HepG2 (cell line): ENCODE results near the gene DUSP9.

ENCODE experiments used
- NFYB ChIP-seq: sonication (generic); formaldehyde crosslinking; IDR thresholded peaks from 2 replicates; pipeline ENCODE4 v1.4.0; 2020; ENCODE audit warnings: missing genetic modification reagents
- PATZ1 ChIP-seq: sonication (generic); formaldehyde crosslinking; IDR thresholded peaks from 2 replicates; pipeline ENCODE4 v1.4.0; 2020; ENCODE audit warnings: missing genetic modification reagents
- REL ChIP-seq: sonication (generic); formaldehyde crosslinking; conservative IDR thresholded peaks from 2 replicates; pipeline ENCODE4 v1.8.0; 2022; ENCODE audit warnings: mild to moderate bottlenecking, missing genetic modification reagents, moderate library complexity
- SP140L ChIP-seq: sonication (generic); formaldehyde crosslinking; IDR thresholded peaks from 2 replicates; pipeline ENCODE4 v1.4.0; 2020; ENCODE audit warnings: missing genetic modification reagents, borderline replicate concordance
- ZNF713 ChIP-seq: sonication (generic); formaldehyde crosslinking; IDR thresholded peaks from 2 replicates; pipeline ENCODE4 v1.4.0; 2020; ENCODE audit warnings: mild to moderate bottlenecking, missing genetic modification reagents

DNA sequence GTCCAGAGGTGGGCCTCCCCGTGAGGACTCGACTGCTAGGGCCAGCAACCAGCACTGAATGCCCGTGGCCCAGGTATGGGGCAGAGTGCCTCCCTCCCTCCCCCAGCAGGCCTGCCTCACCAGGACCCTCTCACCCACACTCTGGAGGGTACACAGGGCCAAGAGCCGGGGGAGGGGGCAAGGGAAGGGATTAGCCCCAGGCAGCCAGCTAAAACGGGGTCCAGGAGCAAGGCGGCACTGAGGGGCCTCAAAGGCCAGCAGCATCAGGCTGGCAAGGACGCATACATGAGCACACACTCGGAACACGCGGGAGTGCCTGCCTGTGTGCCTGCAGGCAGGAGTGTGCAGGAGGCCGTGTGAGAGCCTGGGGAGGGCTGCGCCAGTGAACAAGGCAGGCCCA, 18.3 kb upstream of the DUSP9 start:
- no peak for TF ChIP-seq REL
- no peak for TF ChIP-seq PATZ1
- TF ChIP-seq SP140L (CRISPR knock-in tag), result no peak
- TF ChIP-seq NFYB (CRISPR knock-in tag), result no peak
- TF ChIP-seq ZNF713 (CRISPR knock-in tag), result no peak
